Muscle of leg (tissue), 11 donors: Measurements from ENCODE around the gene KIRREL3. TPM values are rescaled to one million over a fixed set of nuclear protein-coding genes. Genes with fewer than 3 reads are reported as not detected.
"Not testable (repeated sequence)": the region's sequence is repeated elsewhere in the genome, so short reads cannot be mapped to it uniquely, and the experiment has no call there.

Source experiments
- DNase-seq: peaks from one replicate; pipeline ENCODE4 v3.0.0; 2013
- H3K27ac ChIP-seq: one replicate; pipeline ENCODE4 v1.5.1; 2013; ENCODE audit warnings: mild to moderate bottlenecking, low read length, control low read depth
- H3K27me3 ChIP-seq: one replicate; pipeline ENCODE4 v1.6.1; 2013; ENCODE audit warnings: low read length; ENCODE audit not compliant: control insufficient read depth, insufficient read depth
- H3K36me3 ChIP-seq: one replicate; pipeline ENCODE4 v1.6.1; 2013; ENCODE audit warnings: low read length; ENCODE audit not compliant: control insufficient read depth, insufficient read depth
- H3K4me1 ChIP-seq: one replicate; pipeline ENCODE4 v1.6.1; 2013; ENCODE audit warnings: low read length; ENCODE audit not compliant: control insufficient read depth, insufficient read depth
- H3K4me3 ChIP-seq: one replicate; pipeline ENCODE4 v1.5.1; 2013; ENCODE audit warnings: low read length, control low read depth
- H3K9me3 ChIP-seq: replicated peaks from 2 replicates; pipeline ENCODE4 v1.6.1; 2013; ENCODE audit warnings: low read depth, low read length; ENCODE audit not compliant: control insufficient read depth
- WGBS: methylation state at CpG from one replicate; pipeline ENCODE4 v1.1.5; 2013; ENCODE audit warnings: missing lambda C conversion rate; ENCODE audit not compliant: insufficient coverage; 5-methylcytosine and 5-hydroxymethylcytosine counted together
- polyA plus RNA-seq, 8 donors: library from polyadenylated mRNA; unstranded; fragments of 120-200 nt; gene quantifications; one replicate each; pipeline versions ENCODE4 v1.2.1 to v1.2.3, GENCODE V29; 2013; ENCODE audit warnings: inconsistent platforms in 1 of 8, low replicate concordance in 1 of 8; ENCODE audit not compliant: insufficient read length in 8 of 8, insufficient read depth in 1 of 8
- total RNA-seq: library from RNA; stranded (reverse); fragments of 120-200 nt; gene quantifications from one replicate; pipeline ENCODE4 v1.2.4, GENCODE V29; 2013

Gene KIRREL3
- total and polyA plus RNA-seq, 9 donors: 0.27 to 1.8 (median 0.93) TPM

DNA sequence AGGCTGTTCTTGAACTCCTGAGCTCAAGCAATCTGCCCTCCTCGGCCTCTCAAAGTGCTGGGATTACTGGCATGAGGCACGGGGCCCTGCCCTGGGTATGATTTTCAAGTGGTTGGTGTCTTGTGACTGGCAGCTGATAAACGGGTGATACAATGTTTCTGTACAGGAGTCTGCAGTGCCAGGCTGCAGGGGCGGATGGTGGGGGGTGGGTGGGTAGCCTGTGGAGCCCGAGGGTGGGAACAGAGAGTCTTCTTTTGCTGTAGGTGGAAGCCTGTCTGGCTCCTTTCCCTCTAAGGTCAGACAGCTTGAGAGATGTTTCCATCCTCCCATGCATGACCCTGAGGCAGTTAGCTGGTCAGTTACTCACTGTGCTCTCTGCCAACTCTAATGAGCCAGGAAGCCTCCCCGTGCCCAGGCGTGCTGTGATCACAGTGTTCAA lies 605.9 kb downstream of the KIRREL3 start:
- H3K27ac ChIP-seq, H3K36me3 ChIP-seq, H3K27me3 ChIP-seq, H3K4me3 ChIP-seq, H3K9me3 ChIP-seq, DNase-seq: not testable (repeated sequence)
- WGBS: 100% methylated on average over 1 of the region's 7 CpGs
- H3K4me1 ChIP-seq: peaks cover 39% of the 10 kb centered on the region

DNA sequence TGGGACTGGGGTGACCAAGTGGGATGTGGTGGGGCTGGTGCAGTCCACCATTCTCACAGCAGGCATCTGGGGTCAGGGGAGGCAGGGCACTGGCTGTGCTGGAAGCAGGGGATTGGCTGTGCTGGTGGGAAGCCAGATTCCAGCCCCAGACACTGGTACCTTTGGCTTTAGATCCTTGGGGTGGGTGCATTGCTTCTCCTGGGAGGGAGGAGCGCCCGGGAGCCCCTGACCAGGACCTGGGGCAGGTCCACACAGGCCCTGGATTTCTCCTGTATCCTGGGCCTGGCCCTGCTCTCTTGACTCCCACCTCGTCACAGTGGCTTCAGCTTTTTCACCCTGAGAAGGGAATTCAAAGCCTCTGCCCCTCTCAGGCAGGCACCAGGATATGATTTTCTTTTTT lies 606.5 kb downstream of the KIRREL3 start:
- H3K4me1 ChIP-seq: peaks cover 39% of the 10 kb centered on the region
- DNase-seq: no peak
- no peaks in the 10 kb centered on the region for H3K9me3 ChIP-seq
- WGBS: 100% methylated on average over 1 of the region's 3 CpGs
- no peak overlapping the region for H3K4me3 ChIP-seq
- no peaks in the 10 kb centered on the region for H3K36me3 ChIP-seq
- H3K27ac ChIP-seq: no peak overlapping the region
- H3K27me3 ChIP-seq: no peaks in the 10 kb centered on the region

DNA sequence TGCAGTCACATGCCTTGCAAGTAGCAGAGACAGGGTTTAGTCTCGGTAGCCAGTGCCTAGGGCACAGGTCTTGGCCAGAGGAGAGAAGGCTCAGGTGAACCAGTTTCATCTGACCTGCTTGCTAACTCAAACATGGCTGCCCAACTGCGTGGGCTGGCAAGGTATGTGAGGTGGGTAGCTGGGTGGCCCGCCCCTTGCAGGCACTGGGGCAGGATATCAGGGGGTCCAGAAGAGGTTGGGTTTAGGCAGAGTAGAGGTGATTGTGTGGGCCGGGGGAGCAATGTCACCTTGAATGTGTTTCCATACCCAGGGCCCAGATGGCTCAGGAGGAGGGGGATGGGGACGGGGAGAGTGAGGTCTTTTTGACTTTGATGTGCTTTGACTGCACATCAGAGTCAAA lies 607.4 kb downstream of the KIRREL3 start:
- no peaks in the 10 kb centered on the region for H3K9me3 ChIP-seq
- H3K36me3 ChIP-seq: no peaks in the 10 kb centered on the region
- peak overlapping the region; percentile 13 for H3K27ac ChIP-seq
- H3K4me3 ChIP-seq: no peak overlapping the region
- no peak for DNase-seq
- H3K4me1 ChIP-seq: peaks cover 39% of the 10 kb centered on the region
- no peaks in the 10 kb centered on the region for H3K27me3 ChIP-seq
- WGBS: 90% methylated on average over 4 of the region's 5 CpGs

DNA sequence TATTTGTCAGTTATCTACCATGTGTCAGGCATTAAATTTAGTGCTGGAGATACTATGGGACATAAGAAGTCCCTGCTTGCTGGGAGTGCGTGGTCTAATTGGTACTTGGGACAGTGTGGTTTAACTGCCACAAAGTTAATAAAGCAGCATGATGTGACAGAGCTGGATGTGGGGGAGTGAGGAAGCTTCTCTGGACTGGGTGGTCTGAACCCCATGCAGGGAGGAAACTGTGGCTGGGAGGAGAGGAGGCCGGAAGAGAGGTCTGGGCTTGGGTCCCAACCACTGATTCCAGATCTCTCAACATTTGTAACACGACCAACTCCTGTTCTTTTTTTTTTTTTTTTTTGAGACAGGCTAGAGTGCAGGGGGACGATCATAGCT lies 607.9 kb downstream of the KIRREL3 start:
- Histone ChIP-seq H3K27ac (peak overlapping the region; percentile 42), H3K27me3 (no peaks in the 10 kb centered on the region), H3K36me3 (no peaks in the 10 kb centered on the region), H3K9me3 (no peaks in the 10 kb centered on the region), H3K4me1 (peaks cover 39% of the 10 kb centered on the region), H3K4me3 (no peak overlapping the region)
- 51% methylated on average over 2 of the region's 4 CpGs for WGBS
- peak; percentile 83 for DNase-seq

DNA sequence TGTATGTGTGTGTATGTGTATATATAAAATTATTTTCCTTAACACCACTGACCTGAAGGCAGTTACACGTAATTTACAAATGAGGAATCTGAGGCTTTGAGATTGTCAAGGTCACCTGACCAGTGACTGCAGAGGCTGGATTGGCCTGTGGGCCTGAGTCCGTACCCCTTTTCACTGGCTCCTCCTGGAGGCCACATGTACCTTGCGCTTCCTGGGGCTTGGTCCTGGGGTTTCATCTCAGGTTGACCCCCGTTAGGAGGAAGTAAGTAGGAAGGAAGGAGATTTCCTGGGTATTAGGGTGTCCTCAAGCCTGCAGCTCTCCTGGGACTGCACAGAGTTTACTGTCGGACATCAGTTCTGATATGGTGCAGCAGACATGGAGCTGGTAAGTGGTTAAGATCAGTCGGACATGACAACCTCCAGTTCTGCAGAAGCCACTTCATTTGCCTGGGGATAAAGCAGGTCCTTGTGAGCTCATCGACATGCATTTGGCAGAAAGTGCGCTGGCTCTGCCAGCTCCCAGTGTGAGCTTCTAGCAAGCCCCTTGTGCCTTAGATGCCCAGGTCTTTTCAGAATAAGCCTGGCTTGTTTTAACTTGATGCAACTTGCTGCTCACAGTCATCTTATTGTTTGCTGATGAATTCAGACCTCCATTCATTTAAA lies 608.5 kb downstream of the KIRREL3 start:
- H3K27ac ChIP-seq: no peak overlapping the region
- no peaks in the 10 kb centered on the region for H3K9me3 ChIP-seq
- 17% methylated on average over 3 of the region's 8 CpGs for WGBS
- DNase-seq: peak; percentile 58
- no peaks in the 10 kb centered on the region for H3K27me3 ChIP-seq
- no peak overlapping the region for H3K4me3 ChIP-seq
- no peaks in the 10 kb centered on the region for H3K36me3 ChIP-seq
- H3K4me1 ChIP-seq: peaks cover 39% of the 10 kb centered on the region

DNA sequence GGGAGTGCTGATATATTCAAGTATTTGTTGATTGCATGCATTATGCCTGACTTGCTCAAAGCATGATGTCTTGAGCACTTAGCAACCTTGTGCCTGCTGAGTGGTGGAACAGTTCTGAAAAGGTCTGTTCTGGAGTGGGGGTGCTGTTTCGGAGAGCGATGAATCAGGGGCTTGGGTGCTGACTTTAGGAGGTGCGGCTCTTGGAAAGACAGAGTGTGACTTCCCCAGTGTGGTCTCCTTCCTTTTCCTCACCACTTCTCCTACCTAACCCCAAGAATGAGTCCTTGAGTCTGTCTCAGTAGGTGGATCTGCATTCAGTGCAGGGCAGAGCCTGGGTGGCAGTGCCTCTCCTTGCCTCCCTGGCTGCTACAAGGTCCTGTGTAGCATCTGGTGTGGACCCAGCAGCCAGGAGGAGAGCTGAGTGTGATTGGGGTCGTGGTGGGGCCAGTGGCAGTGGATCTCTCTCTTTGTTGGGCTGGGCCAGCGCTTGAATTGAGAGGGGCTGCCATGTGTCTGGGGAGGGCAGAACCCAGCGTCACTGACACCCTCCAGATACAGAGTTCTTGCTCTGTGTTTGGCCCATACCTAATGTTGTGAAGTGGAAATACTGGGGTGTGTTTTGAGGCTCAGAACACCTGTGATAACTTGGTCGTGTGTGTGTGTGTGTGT lies 609.1 kb downstream of the KIRREL3 start:
- no peaks in the 10 kb centered on the region for H3K27me3 ChIP-seq
- H3K9me3 ChIP-seq: no peaks in the 10 kb centered on the region
- peaks cover 44% of the 10 kb centered on the region for H3K4me1 ChIP-seq
- no peak overlapping the region for H3K4me3 ChIP-seq
- no peak overlapping the region for H3K27ac ChIP-seq
- H3K36me3 ChIP-seq: no peaks in the 10 kb centered on the region
- no peak for DNase-seq
- 40% methylated on average over 1 of the region's 7 CpGs for WGBS

DNA sequence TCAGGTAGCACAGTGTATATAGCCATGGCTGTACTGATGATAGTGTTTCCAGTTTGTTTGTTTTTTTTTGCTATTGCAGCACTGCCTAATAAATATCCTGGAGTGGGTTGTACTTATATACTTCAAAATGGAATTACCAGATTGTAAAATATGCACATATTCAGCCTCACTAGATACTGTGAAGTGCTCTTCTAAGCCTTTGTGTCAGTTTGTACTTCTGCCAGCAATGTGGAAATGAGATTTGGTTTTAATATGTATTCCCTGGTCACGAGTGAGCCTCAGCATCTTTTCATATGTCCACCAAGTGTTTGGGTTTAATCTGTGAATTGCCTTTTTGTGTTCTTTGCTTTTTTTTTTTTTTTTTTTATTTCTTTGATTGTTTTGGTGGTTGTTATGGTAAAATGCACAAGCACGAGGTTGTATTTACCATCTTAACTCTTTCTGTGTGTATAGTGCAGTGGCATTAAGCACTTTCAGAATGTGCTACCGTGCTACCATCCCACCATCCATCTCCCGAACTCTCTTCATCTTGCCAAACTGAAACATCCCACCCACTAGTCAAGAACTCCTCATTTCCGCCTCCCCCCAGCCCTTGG lies 610.2 kb downstream of the KIRREL3 start:
- Histone ChIP-seq H3K4me1 (peaks cover 42% of the 10 kb centered on the region), H3K9me3 (no peaks in the 10 kb centered on the region), H3K27me3 (no peaks in the 10 kb centered on the region), H3K4me3 (no peak overlapping the region), H3K36me3 (no peaks in the 10 kb centered on the region), H3K27ac (no peak overlapping the region)
- 70% methylated on average over 2 of the region's 5 CpGs for WGBS
- DNase-seq: peak; percentile 68

DNA sequence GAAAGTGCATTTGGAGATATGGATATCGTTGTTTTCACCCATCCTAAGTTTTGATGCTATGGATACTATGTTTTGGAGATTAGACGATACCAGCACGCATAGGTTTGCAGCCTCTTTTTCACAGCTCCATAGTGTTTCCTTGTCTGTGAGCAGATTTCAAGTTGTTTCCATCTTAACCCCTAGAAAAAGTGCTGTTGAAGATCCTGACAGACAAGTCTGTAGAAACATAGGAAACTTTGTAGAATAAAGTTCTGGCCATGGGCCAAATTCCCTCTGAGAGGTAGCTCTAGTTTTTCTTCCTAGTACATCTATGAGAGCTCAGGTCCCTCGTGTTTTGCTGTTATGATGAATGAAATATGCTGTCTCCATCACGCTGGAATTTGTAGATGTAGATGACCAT lies 612.7 kb downstream of the KIRREL3 start:
- H3K9me3 ChIP-seq: no peaks in the 10 kb centered on the region
- DNase-seq: no peak
- no peak overlapping the region for H3K4me3 ChIP-seq
- H3K36me3 ChIP-seq: no peaks in the 10 kb centered on the region
- peaks cover 31% of the 10 kb centered on the region for H3K4me1 ChIP-seq
- no peak overlapping the region for H3K27ac ChIP-seq
- no peaks in the 10 kb centered on the region for H3K27me3 ChIP-seq
- WGBS: no CpG with 5 or more reads among the region's 5 CpGs

DNA sequence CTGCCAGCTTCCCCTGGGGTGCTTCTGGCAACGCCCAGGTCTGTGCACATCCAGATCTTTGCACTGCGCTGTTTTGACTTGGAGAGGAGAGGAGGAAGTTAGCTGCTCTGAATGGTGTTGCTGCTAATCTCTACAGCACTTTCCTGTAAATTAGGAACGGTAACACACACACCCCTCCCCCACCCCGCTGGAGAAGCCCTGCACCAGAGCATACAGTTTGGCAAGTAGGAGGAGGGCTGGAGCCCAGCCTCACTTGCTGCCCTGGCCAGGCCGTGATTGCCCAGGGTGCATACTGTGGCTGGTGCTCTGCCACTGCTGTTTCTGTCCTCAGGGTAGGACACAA lies 613.9 kb downstream of the KIRREL3 start:
- H3K36me3 ChIP-seq, H3K27me3 ChIP-seq, H3K4me3 ChIP-seq, H3K27ac ChIP-seq, DNase-seq, H3K9me3 ChIP-seq: not testable (repeated sequence)
- WGBS: 25% methylated on average over 3 of the region's 5 CpGs
- H3K4me1 ChIP-seq: peaks cover 25% of the 10 kb centered on the region

DNA sequence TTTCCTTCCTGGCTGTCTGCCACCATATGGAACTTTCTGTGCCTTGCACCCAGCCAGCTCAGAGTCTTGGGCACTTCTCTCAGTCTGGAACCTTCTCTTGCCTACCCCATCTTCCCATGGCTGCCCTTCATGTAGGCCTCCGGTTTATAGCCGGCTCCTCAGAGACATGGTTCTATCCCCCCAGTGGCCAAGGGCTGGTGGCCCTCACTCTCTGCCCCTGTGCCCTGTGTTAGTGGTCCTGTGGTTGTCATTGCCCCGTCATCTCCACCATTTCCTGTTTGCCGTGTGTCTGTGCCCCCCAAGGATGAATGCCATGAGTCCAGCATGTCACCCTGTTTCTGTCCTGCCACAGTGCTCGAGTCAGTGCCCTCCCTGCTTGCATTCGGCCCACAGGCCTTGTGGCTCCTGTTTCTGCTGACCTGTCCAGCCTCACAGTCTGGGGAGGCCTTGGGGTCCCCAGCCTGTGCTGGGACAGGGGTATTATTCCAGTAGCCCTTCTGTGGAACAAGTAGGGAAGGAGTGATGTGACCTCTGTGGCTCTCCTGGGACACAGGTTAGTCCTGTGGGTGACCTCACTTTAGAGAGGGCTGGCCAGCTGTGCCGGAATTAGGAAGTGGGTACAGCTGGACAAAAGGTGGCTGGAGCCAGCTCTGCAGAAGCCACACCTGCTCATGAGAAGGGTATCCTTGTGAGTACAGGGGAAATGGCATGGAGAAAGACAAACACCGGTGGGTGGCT lies 614.4 kb downstream of the KIRREL3 start:
- WGBS: 78% methylated on average over 7 of the region's 8 CpGs
- Histone ChIP-seq H3K36me3 (no peaks in the 10 kb centered on the region), H3K27me3 (no peaks in the 10 kb centered on the region), H3K9me3 (no peaks in the 10 kb centered on the region), H3K4me3 (no peak overlapping the region), H3K4me1 (peaks cover 20% of the 10 kb centered on the region), H3K27ac (no peak overlapping the region)
- no peak for DNase-seq
